WTC11 (cell line): ENCODE measurements around the gene CD28. TPM values are rescaled to one million over a fixed set of nuclear protein-coding genes. Genes with fewer than 3 reads are reported as not detected.
"Not testable (repeated sequence)": the region's sequence is repeated elsewhere in the genome, so short reads cannot be mapped to it uniquely, and the experiment has no call there.

ENCODE experiments used
- ATAC-seq: fragments of 200-7000 bp; cut with Tn5 transposase; 2 replicates; pipeline ENCODE4 v1.10.0; 2021; ENCODE audit warnings: mild to moderate bottlenecking, moderate library complexity
- CTCF ChIA-PET: fragments of 300-600 bp; sonication (Branson Sonifier 250); formaldehyde crosslinking; loops from one replicate; lab custom pipeline; 2021; ENCODE audit warnings: antibody characterized with exemption; lab: Charles Lee
- POLR2A ChIA-PET: fragments of 350-600 bp; sonication (Branson Sonifier 250); formaldehyde crosslinking; loops from one replicate; lab custom pipeline; 2021; ENCODE audit warnings: antibody characterized with exemption; lab: Charles Lee
- DNase-seq: peaks from one replicate; pipeline ENCODE4 v3.0.0; 2021; ENCODE audit warnings: low spot score
- H3K27ac Mint-ChIP-seq: 2 replicates; pipeline ENCODE4 v1.8.0; 2021; ENCODE audit warnings: mixed read lengths
- H3K27me3 Mint-ChIP-seq: 2 replicates; pipeline ENCODE4 v1.8.0; 2021; ENCODE audit warnings: low read depth, mild to moderate bottlenecking, moderate library complexity, mixed read lengths
- H3K36me3 Mint-ChIP-seq: 2 replicates; pipeline ENCODE4 v1.8.0; 2021; ENCODE audit warnings: mixed read lengths
- H3K4me1 Mint-ChIP-seq: 2 replicates; pipeline ENCODE4 v1.8.0; 2022; ENCODE audit warnings: mixed read lengths
- H3K4me3 Mint-ChIP-seq: 2 replicates; pipeline ENCODE4 v1.8.0; 2021; ENCODE audit warnings: mild to moderate bottlenecking, moderate library complexity, mixed read lengths
- H3K9me3 Mint-ChIP-seq: 2 replicates; pipeline ENCODE4 v1.8.0; 2021; ENCODE audit warnings: mixed read lengths
- ATF3 ChIP-seq: sonication (generic); formaldehyde crosslinking; conservative IDR thresholded peaks from 2 replicates; pipeline ENCODE4 v1.8.1; 2022; ENCODE audit warnings: mild to moderate bottlenecking, missing genetic modification reagents
- HMGA2 ChIP-seq: fragments of 250-450 bp; sonication (Bioruptor Pico); IDR thresholded peaks from 2 replicates; pipeline ENCODE4 v1.4.0; 2021; ENCODE audit warnings: mild to moderate bottlenecking, moderate library complexity
- KAT7 ChIP-seq: sonication (generic); formaldehyde crosslinking; IDR thresholded peaks from 2 replicates; pipeline ENCODE4 v1.8.1; 2023; ENCODE audit warnings: missing genetic modification reagents, mild to moderate bottlenecking, borderline replicate concordance
- NFE2L1 ChIP-seq: sonication (generic); formaldehyde crosslinking; IDR thresholded peaks from 2 replicates; pipeline ENCODE4 v1.8.1; 2023; ENCODE audit warnings: missing genetic modification reagents
- NR1H2 ChIP-seq: sonication (generic); formaldehyde crosslinking; IDR thresholded peaks from 2 replicates; pipeline ENCODE4 v1.9.0; 2021; ENCODE audit warnings: mild to moderate bottlenecking, moderate library complexity, missing genetic modification reagents
- RELA ChIP-seq: sonication (generic); formaldehyde crosslinking; IDR thresholded peaks from 2 replicates; pipeline ENCODE4 v1.8.1; 2022; ENCODE audit warnings: missing genetic modification reagents, mild to moderate bottlenecking, borderline replicate concordance
- STAT6 ChIP-seq: sonication (generic); formaldehyde crosslinking; conservative IDR thresholded peaks from 2 replicates; pipeline ENCODE4 v1.8.1; 2023; ENCODE audit warnings: mild to moderate bottlenecking, low read depth, missing genetic modification reagents, moderate library complexity
- ZNF121 ChIP-seq: sonication (generic); formaldehyde crosslinking; IDR thresholded peaks from 2 replicates; pipeline ENCODE4 v1.8.0; 2023; ENCODE audit warnings: missing genetic modification reagents
- ZNF281 ChIP-seq: sonication (generic); formaldehyde crosslinking; IDR thresholded peaks from 2 replicates; pipeline ENCODE4 v1.8.0; 2023; ENCODE audit warnings: mild to moderate bottlenecking, missing genetic modification reagents
- ZNF396 ChIP-seq: fragments of 250-450 bp; sonication (Bioruptor Pico); IDR thresholded peaks from 2 replicates; pipeline ENCODE4 v1.8.0; 2021; ENCODE audit warnings: mild to moderate bottlenecking, moderate library complexity, borderline replicate concordance
- ZNF425 ChIP-seq: fragments of 250-450 bp; sonication (Bioruptor Pico); conservative IDR thresholded peaks from 2 replicates; pipeline ENCODE4 v1.9.0; 2021; ENCODE audit warnings: mild to moderate bottlenecking
- ZNF532 ChIP-seq: fragments of 250-450 bp; sonication (Bioruptor Pico); IDR thresholded peaks from 2 replicates; pipeline ENCODE4 v1.9.0; 2021; ENCODE audit warnings: mild to moderate bottlenecking, borderline replicate concordance
- total RNA-seq: library from RNA; stranded (reverse); gene quantifications from 3 replicates; pipeline ENCODE4 v1.2.3, GENCODE V29; 2021

CD28 gene
- total RNA-seq, 1 experiment from 2014 or later: 0.11 TPM

GRCh38 chr2:203774760-203775159 is 68.3 kb downstream of the CD28 start (continued):
- TF ChIP-seq ZNF425 (CRISPR knock-in tag): no peak
- no peak for TF ChIP-seq NFE2L1 (CRISPR knock-in tag)
- no peak for TF ChIP-seq NR1H2 (CRISPR knock-in tag)
- no peak for TF ChIP-seq KAT7 (CRISPR knock-in tag)
- no peak for TF ChIP-seq ATF3 (CRISPR knock-in tag)
- TF ChIP-seq STAT6 (CRISPR knock-in tag): no peak
- TF ChIP-seq ZNF532 (CRISPR knock-in tag): no peak

- H3K4me1 Mint-ChIP-seq: no peaks in the 10 kb centered on the region
- no peak overlapping the region for H3K27ac Mint-ChIP-seq
- CTCF ChIA-PET: no interaction called here
- POLR2A ChIA-PET: no interaction called here
- H3K9me3 Mint-ChIP-seq: no peaks in the 10 kb centered on the region
- no peaks in the 10 kb centered on the region for H3K27me3 Mint-ChIP-seq
- DNase-seq (no peak), ATAC-seq (no peak)
- H3K36me3 Mint-ChIP-seq: no peaks in the 10 kb centered on the region
- H3K4me3 Mint-ChIP-seq: no peak overlapping the region
- TF ChIP-seq HMGA2 (CRISPR knock-in tag): no peak
- no peak for TF ChIP-seq RELA
These were observed 69.2 kb downstream of the CD28 start for GRCh38 chr2:203775684-203776083.

- Mint-ChIP-seq H3K4me3 (no peak overlapping the region), H3K36me3 (no peaks in the 10 kb centered on the region), H3K4me1 (no peaks in the 10 kb centered on the region), H3K9me3 (no peaks in the 10 kb centered on the region), H3K27me3 (no peaks in the 10 kb centered on the region), H3K27ac (no peak overlapping the region)
- ATAC-seq (no peak), DNase-seq (no peak)
- ChIA-PET CTCF (no interaction called here), POLR2A (no interaction called here)
- TF ChIP-seq ZNF532 (CRISPR knock-in tag) (no peak), ZNF121 (no peak), ZNF281 (CRISPR knock-in tag) (no peak), ZNF396 (CRISPR knock-in tag) (no peak)
These were observed 70.6 kb downstream of the CD28 start for GRCh38 chr2:203777030-203777429.

GRCh38 chr2:203779477-203780073 is 73.1 kb downstream of the CD28 start:
- H3K36me3 Mint-ChIP-seq, ATAC-seq, H3K4me1 Mint-ChIP-seq, H3K4me3 Mint-ChIP-seq, DNase-seq, H3K9me3 Mint-ChIP-seq, POLR2A ChIA-PET, H3K27me3 Mint-ChIP-seq, CTCF ChIA-PET, H3K27ac Mint-ChIP-seq: not testable (repeated sequence)
